Hepatocyte (in vitro differentiated cells): ENCODE results near the gene EAF1. TPM values are rescaled to one million over a fixed set of nuclear protein-coding genes. Genes with fewer than 3 reads are reported as not detected.
"Not testable (repeated sequence)": the region's sequence is repeated elsewhere in the genome, so short reads cannot be mapped to it uniquely, and the experiment has no call there.

Source experiments
- DNase-seq: peaks from one replicate; pipeline ENCODE4 v3.0.0-alpha.2; 2016; ENCODE audit warnings: low spot score
- H2AFZ ChIP-seq: fragments of 200-600 bp; sonication (generic); 2 replicates; pipeline ENCODE4 v1.6.0; 2016; ENCODE audit warnings: antibody characterized with exemption, mild to moderate bottlenecking
- H3K27ac ChIP-seq: fragments of 200-600 bp; sonication (generic); 2 replicates; pipeline ENCODE4 v1.5.1; 2016; ENCODE audit warnings: mild to moderate bottlenecking
- H3K27me3 ChIP-seq: fragments of 200-600 bp; sonication (generic); 2 replicates; pipeline ENCODE4 v1.6.1; 2016
- H3K36me3 ChIP-seq: fragments of 200-600 bp; sonication (generic); replicated peaks from 2 replicates; pipeline ENCODE4 v1.5.1; 2016; ENCODE audit warnings: low read depth; ENCODE audit not compliant: insufficient read depth
- H3K4me1 ChIP-seq: fragments of 200-600 bp; sonication (generic); 2 replicates; pipeline ENCODE4 v1.5.1; 2016; ENCODE audit warnings: mild to moderate bottlenecking, moderate library complexity; ENCODE audit not compliant: insufficient read depth
- H3K4me2 ChIP-seq: fragments of 200-600 bp; sonication (generic); 2 replicates; pipeline ENCODE4 v1.6.0; 2016
- H3K4me3 ChIP-seq: fragments of 200-600 bp; sonication (generic); 2 replicates; pipeline ENCODE4 v1.5.1; 2016; ENCODE audit warnings: mild to moderate bottlenecking
- H3K79me2 ChIP-seq: fragments of 200-600 bp; sonication (generic); 2 replicates; pipeline ENCODE4 v1.6.0; 2017; ENCODE audit warnings: mild to moderate bottlenecking
- H3K9me2 ChIP-seq: fragments of 200-600 bp; sonication (generic); replicated peaks from 2 replicates; pipeline ENCODE4 v1.6.0; 2017; ENCODE audit warnings: mild to moderate bottlenecking; ENCODE audit not compliant: insufficient read depth
- H3K9me3 ChIP-seq: fragments of 200-600 bp; sonication (generic); 2 replicates; pipeline ENCODE4 v1.5.1; 2016; ENCODE audit warnings: low read depth, mild to moderate bottlenecking
- H4K20me1 ChIP-seq: fragments of 200-600 bp; sonication (generic); 2 replicates; pipeline ENCODE4 v1.6.0; 2016; ENCODE audit warnings: mild to moderate bottlenecking; ENCODE audit not compliant: insufficient read depth, poor library complexity, severe bottlenecking
- EZH2 ChIP-seq: fragments of 200-600 bp; sonication (generic); IDR thresholded peaks from 2 replicates; pipeline ENCODE4 v1.6.1; 2016; ENCODE audit warnings: antibody characterized with exemption, mild to moderate bottlenecking, borderline replicate concordance
- EZH2phosphoT487 ChIP-seq: fragments of 200-600 bp; sonication (generic); IDR thresholded peaks from one replicate; pipeline ENCODE4 v1.6.1; 2018; ENCODE audit warnings: antibody characterized with exemption, mild to moderate bottlenecking, low read depth, moderate library complexity; ENCODE audit not compliant: unreplicated experiment, severe bottlenecking
- WGBS: methylation state at CpG from one replicate; pipeline ENCODE4 v1.1.6; 2016; ENCODE audit warnings: low lambda C conversion rate; ENCODE audit errors: missing lambda C conversion rate; 5-methylcytosine and 5-hydroxymethylcytosine counted together
- polyA plus RNA-seq: library from polyadenylated mRNA; unstranded; fragments of >200 nt; fragmentation: Nextera tagmentation; extraction: Ambion mirVana; gene quantifications from 2 replicates; pipeline ENCODE4 v1.2.1, GENCODE V29; 2016
- total RNA-seq: library from RNA; depleted of rRNA; stranded (reverse); fragments of >200 nt; gene quantifications from 2 replicates; pipeline ENCODE4 v1.2.3, GENCODE V29; 2014
- TF ChIP-seq, protein P1 (sequence below): fragments of 200-600 bp; sonication (generic); IDR thresholded peaks from 2 replicates; pipeline ENCODE4 v1.5.1; 2016; ENCODE audit warnings: antibody characterized with exemption, mild to moderate bottlenecking; ENCODE audit not compliant: poor library complexity

EAF1 gene
- total and polyA plus RNA-seq, 2 experiments from 2014 or later = 9.2 to 28.8 TPM

DNA sequence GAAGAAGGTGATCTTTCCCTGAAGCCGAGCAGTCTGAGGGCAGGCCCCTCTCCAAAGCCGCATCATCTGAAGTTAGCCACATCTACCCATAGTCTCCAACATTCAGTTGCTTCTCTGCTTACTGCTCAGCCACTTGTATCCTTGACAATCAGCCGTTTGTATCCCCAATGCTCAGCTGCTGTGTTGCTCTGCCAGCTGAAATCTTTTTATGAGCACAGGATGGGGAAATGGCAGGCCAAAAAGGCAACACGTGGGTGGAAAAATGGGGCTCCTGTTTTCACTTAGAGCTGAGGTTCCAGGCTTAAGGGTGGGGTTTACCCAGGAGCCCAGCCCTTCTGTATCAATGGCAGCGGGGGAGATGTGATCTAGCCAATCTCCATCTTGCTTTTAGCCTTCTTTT is 36.4 kb upstream of the EAF1 start:
- 82% methylated on average over 5 of the region's 5 CpGs for WGBS
- Histone ChIP-seq H3K79me2 (no peaks in the 10 kb centered on the region), H3K27ac (no peak overlapping the region), H3K4me2 (no peak overlapping the region), H3K4me3 (no peak overlapping the region), H4K20me1 (no peaks in the 10 kb centered on the region), H2AFZ (no peak overlapping the region), H3K9me2 (no peaks in the 10 kb centered on the region), H3K4me1 (no peaks in the 10 kb centered on the region), H3K9me3 (no peaks in the 10 kb centered on the region), H3K36me3 (no peaks in the 10 kb centered on the region), H3K27me3 (no peaks in the 10 kb centered on the region)
- no peak for DNase-seq
- TF ChIP-seq EZH2phosphoT487 (no peak), EZH2 (no peak)
- TF ChIP-seq, protein P1, sequence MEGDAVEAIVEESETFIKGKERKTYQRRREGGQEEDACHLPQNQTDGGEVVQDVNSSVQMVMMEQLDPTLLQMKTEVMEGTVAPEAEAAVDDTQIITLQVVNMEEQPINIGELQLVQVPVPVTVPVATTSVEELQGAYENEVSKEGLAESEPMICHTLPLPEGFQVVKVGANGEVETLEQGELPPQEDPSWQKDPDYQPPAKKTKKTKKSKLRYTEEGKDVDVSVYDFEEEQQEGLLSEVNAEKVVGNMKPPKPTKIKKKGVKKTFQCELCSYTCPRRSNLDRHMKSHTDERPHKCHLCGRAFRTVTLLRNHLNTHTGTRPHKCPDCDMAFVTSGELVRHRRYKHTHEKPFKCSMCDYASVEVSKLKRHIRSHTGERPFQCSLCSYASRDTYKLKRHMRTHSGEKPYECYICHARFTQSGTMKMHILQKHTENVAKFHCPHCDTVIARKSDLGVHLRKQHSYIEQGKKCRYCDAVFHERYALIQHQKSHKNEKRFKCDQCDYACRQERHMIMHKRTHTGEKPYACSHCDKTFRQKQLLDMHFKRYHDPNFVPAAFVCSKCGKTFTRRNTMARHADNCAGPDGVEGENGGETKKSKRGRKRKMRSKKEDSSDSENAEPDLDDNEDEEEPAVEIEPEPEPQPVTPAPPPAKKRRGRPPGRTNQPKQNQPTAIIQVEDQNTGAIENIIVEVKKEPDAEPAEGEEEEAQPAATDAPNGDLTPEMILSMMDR = no peak

DNA sequence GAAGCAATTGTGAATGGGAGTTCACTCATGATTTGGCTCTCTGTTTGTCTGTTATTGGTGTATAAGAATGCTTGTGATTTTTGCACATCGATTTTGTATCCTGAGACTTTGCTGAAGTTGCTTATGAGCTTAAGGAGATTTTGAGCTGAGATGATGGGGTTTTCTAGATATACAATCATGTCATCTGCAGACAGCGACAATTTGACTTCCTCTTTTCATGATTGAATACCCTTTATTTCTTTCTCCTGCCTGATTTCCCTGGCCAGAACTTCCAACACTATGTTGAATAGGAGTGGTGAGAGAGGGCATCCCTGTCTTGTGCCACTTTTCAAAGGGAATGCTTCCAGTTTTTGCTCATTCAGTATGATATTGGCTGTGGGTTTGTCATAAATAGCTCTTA is 34.1 kb upstream of the EAF1 start:
- WGBS = 90% methylated on average over 2 of the region's 2 CpGs
- not testable (repeated sequence) for DNase-seq, H3K79me2 ChIP-seq, H3K9me2 ChIP-seq, H3K4me1 ChIP-seq, H3K9me3 ChIP-seq, H3K4me2 ChIP-seq, H3K27ac ChIP-seq, H4K20me1 ChIP-seq, H2AFZ ChIP-seq, H3K36me3 ChIP-seq, H3K4me3 ChIP-seq, H3K27me3 ChIP-seq

DNA sequence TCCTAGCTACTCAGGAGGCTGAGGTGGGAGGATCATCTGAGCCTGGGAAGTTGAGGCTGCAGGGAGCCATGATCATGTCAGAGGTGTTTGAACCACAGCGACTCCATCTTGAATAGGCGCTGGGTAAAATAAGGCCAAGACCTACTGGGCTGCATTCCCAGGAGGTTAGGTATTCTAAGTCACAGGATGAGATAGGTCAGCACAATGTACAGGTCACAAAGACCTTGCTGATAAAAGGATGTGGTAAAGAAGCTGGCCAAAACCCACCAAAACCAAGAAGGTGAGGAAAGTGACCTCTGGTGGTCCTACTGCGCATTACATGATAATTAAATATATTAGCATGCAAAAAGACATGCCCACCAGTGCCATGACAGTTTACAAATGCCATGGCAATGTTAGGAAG is 28.7 kb upstream of the EAF1 start:
- not testable (repeated sequence) for H3K4me3 ChIP-seq, H3K4me1 ChIP-seq, H4K20me1 ChIP-seq, H3K27me3 ChIP-seq, H3K9me2 ChIP-seq, H3K79me2 ChIP-seq, H3K36me3 ChIP-seq, H3K27ac ChIP-seq, DNase-seq, H2AFZ ChIP-seq, H3K9me3 ChIP-seq, H3K4me2 ChIP-seq
- 100% methylated on average over 3 of the region's 3 CpGs for WGBS

DNA sequence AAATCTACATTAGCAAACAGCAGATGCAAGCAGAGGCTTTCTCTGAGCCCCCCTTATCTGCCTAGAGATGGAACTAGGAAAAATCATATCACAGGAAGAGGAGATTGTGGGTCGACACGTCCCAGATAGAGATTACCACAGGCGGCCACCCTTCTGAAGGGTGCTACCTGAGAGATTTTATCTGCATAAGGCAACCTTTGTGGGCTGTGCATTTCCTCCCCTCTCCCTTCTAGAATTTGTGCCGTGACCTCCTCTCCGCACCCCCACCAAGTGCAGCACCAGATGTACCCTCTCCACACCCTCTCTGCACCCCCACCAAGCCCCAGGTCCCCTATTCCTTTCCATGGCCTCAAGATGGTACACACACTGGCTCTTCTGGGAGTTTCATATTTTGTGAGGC is 27.4 kb upstream of the EAF1 start:
- DNase-seq = no peak
- H3K79me2 ChIP-seq = no peaks in the 10 kb centered on the region
- H3K27me3 ChIP-seq = no peaks in the 10 kb centered on the region
- H3K4me3 ChIP-seq = no peak overlapping the region
- no peaks in the 10 kb centered on the region for H3K9me2 ChIP-seq
- no peak for TF ChIP-seq EZH2phosphoT487
- TF ChIP-seq, protein P1 = no peak
- no peak for TF ChIP-seq EZH2
- no peak overlapping the region for H2AFZ ChIP-seq
- 65% methylated on average over 4 of the region's 5 CpGs for WGBS
- no peak overlapping the region for H3K27ac ChIP-seq
- H3K36me3 ChIP-seq = no peaks in the 10 kb centered on the region
- H3K4me1 ChIP-seq = no peaks in the 10 kb centered on the region
- no peaks in the 10 kb centered on the region for H4K20me1 ChIP-seq
- no peaks in the 10 kb centered on the region for H3K9me3 ChIP-seq
- H3K4me2 ChIP-seq = no peak overlapping the region

DNA sequence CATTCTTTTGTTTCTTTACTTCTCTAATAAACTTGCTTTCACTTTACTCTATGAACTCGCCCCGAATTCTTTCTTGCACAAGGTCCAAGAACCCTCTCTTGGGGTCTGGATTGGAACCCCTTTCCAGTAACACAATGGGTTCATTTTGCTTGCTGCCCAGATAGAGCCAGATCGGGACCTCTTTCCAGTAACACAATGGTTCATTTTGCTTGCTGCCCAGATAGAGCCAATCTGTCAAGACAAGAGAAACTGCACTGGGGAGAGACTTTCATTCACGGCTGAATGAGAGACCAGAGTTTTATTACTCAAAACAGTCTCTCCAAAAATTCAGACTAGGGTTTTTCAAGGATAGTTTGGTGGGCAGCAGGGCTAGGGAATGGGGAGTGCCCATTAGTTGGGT is 25.5 kb upstream of the EAF1 start:
- Histone ChIP-seq H4K20me1 (no peaks in the 10 kb centered on the region), H3K4me3 (no peak overlapping the region), H3K9me2 (no peaks in the 10 kb centered on the region), H3K4me2 (no peak overlapping the region), H3K4me1 (no peaks in the 10 kb centered on the region), H3K79me2 (no peaks in the 10 kb centered on the region), H3K9me3 (no peaks in the 10 kb centered on the region), H3K27ac (no peak overlapping the region), H3K27me3 (no peaks in the 10 kb centered on the region), H3K36me3 (no peaks in the 10 kb centered on the region), H2AFZ (no peak overlapping the region)
- TF ChIP-seq, protein P1 = no peak
- TF ChIP-seq EZH2 = no peak
- no peak for TF ChIP-seq EZH2phosphoT487
- no peak for DNase-seq
- WGBS = 88% methylated on average over 4 of the region's 4 CpGs
